Measurements from ENCODE around the gene ZNF207. TPM values are rescaled to one million over a fixed set of nuclear protein-coding genes. Genes with fewer than 3 reads are reported as not detected.

ZNF207 gene
- total RNA-seq, 2 experiments from 2014 or later, result 197 to 231 TPM

DNA sequence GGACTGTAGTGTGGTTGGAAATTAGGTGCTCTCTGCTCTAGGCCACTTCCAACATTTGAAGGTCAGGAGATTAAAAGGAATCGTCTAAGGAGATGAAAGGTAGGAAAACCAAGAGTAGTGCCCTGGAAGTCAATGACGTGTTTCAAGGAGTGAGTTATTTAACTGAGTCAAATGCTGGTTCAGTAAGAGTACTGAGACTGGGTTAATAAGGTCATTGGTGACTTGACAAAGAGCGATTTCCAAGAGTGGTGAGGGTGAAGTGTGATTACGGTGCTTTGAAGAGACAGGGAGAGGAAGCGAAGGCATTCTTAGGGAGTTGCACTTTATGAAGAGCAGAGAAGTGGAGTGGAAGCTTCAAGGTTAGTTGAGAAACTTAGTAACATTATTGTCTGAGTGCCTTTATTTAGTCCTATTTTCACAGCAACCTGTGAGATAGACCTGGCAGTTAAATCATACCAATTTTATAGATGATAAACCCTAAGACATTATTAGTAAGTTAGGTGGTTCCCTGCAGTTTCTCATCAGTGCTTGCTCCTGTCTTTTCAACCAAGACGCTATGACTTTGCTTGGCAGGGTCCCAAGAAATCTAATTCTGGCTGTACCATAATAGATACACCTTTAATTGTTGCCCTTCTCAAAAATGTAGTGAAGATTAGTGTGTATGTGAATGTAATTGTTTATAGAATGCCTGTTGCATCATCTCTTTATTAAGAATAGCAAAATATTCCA lies 5.9 kb downstream of the ZNF207 start:
- ATAC-seq, result peak; percentile 43
- Mint-ChIP-seq H3K4me1 (peaks cover 51% of the 10 kb centered on the region), H3K9me3 (ENCODE audit: low read depth) (no peaks in the 10 kb centered on the region), H3K27me3 (no peaks in the 10 kb centered on the region), H3K36me3 (ENCODE audit: low read depth) (peaks cover 68% of the 10 kb centered on the region), H3K4me3 (peak overlapping the region; percentile 16), H3K27ac (peak overlapping the region; percentile 44)
- no peak for DNase-seq
- intact Hi-C loops (cut with DNase I, micrococcal nuclease), result no loop called here
- CTCF ChIA-PET, result interaction anchor here (1.0 kb wide), 1 partner anchor 89 kb away, joined by 4 read pairs; the partner anchor contains the start of gene PSMD11
- POLR2A ChIA-PET, result interaction anchor here (0.6 kb wide), 1 partner anchor 447 kb away, joined by 3 read pairs; no protein-coding TSS in a partner anchor

GRCh38 chr17:32356378-32356743 lies 6.4 kb downstream of the ZNF207 start:
- Mint-ChIP-seq H3K4me3 (no peak overlapping the region), H3K27ac (peak overlapping the region; percentile 34), H3K4me1 (peaks cover 56% of the 10 kb centered on the region), H3K9me3 (ENCODE audit: low read depth) (no peaks in the 10 kb centered on the region), H3K36me3 (ENCODE audit: low read depth) (peaks cover 72% of the 10 kb centered on the region), H3K27me3 (no peaks in the 10 kb centered on the region)
- no peak for ATAC-seq
- no peak for DNase-seq
- intact Hi-C loops (cut with DNase I, micrococcal nuclease), result no loop called here
- POLR2A ChIA-PET, result no interaction called here
- CTCF ChIA-PET, result interaction anchor here (1.0 kb wide), 1 partner anchor 88 kb away, joined by 4 read pairs; the partner anchor contains the start of gene PSMD11

DNA sequence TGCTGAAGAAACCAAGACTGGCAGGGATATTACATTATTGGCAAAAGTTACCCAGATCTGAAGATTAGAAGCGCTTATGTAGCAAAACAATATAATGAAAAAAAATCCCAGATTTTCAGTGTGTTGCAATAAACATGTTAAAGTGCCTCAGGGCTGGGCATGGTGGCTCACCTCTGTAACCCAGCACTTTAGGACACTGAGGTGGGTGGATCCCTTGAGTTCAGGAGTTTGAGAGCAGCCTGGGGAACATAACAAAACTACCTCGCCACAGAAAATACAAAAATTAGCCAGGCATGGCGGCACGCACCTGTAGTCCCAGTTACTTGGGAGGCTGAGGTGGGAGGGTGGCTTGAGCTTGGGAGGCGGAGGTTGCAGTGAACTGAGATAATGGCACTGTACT lies 6.8 kb downstream of the ZNF207 start:
- peaks cover 70% of the 10 kb centered on the region for H3K36me3 Mint-ChIP-seq (ENCODE audit: low read depth)
- H3K4me3 Mint-ChIP-seq, result no peak overlapping the region
- DNase-seq (no peak), ATAC-seq (no peak)
- no peaks in the 10 kb centered on the region for H3K9me3 Mint-ChIP-seq (ENCODE audit: low read depth)
- H3K27ac Mint-ChIP-seq, result peak overlapping the region; percentile 34
- peaks cover 56% of the 10 kb centered on the region for H3K4me1 Mint-ChIP-seq
- intact Hi-C loops (cut with DNase I, micrococcal nuclease), result no loop called here
- ChIA-PET POLR2A (no interaction called here), CTCF (interaction anchor here (1.0 kb wide), 1 partner anchor 88 kb away, joined by 4 read pairs; the partner anchor contains the start of gene PSMD11)
- no peaks in the 10 kb centered on the region for H3K27me3 Mint-ChIP-seq

DNA sequence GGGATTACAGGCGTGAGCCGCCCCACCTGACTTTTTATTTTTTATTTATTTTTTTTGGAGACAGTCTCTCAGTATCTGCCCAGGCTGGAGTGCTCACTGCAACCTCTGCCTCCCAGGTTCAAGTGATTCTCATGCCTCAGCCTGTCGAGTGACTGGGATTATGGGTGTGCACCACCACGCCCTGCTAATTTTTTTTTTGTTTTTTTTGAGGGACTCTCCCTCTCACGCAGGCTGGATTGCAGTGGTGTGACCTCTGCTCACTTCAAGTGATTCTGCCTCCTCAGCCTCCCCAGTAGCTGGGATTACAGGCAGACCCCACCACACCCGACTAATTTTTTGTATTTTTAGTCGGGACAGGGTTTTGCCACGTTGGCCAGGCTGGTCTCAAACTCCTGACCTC lies 7.7 kb downstream of the ZNF207 start:
- H3K4me3 Mint-ChIP-seq, result no peak overlapping the region
- intact Hi-C loops (cut with DNase I, micrococcal nuclease), result no loop called here
- no peaks in the 10 kb centered on the region for H3K9me3 Mint-ChIP-seq (ENCODE audit: low read depth)
- DNase-seq (no peak), ATAC-seq (no peak)
- H3K4me1 Mint-ChIP-seq, result peaks cover 52% of the 10 kb centered on the region
- ChIA-PET POLR2A (no interaction called here), CTCF (no interaction called here)
- H3K27ac Mint-ChIP-seq, result no peak overlapping the region
- H3K27me3 Mint-ChIP-seq, result no peaks in the 10 kb centered on the region
- H3K36me3 Mint-ChIP-seq (ENCODE audit: low read depth), result peaks cover 67% of the 10 kb centered on the region

GRCh38 chr17:32361270-32361669 lies 11.3 kb downstream of the ZNF207 start:
- Mint-ChIP-seq H3K4me3 (no peak overlapping the region), H3K4me1 (peaks cover 29% of the 10 kb centered on the region), H3K9me3 (ENCODE audit: low read depth) (no peaks in the 10 kb centered on the region), H3K36me3 (ENCODE audit: low read depth) (peaks cover 67% of the 10 kb centered on the region), H3K27me3 (no peaks in the 10 kb centered on the region), H3K27ac (no peak overlapping the region)
- intact Hi-C loops (cut with DNase I, micrococcal nuclease), result loop anchor here in 1 of 2 experiments (2.0 to 10.0 kb wide), 2 partner anchors 18 to 366 kb away; no protein-coding TSS in a partner anchor
- POLR2A ChIA-PET, result no interaction called here
- CTCF ChIA-PET, result interaction anchor here (0.6 kb wide), 1 partner anchor 52 kb away, joined by 3 read pairs; no protein-coding TSS in a partner anchor
- ATAC-seq (no peak), DNase-seq (no peak)

DNA sequence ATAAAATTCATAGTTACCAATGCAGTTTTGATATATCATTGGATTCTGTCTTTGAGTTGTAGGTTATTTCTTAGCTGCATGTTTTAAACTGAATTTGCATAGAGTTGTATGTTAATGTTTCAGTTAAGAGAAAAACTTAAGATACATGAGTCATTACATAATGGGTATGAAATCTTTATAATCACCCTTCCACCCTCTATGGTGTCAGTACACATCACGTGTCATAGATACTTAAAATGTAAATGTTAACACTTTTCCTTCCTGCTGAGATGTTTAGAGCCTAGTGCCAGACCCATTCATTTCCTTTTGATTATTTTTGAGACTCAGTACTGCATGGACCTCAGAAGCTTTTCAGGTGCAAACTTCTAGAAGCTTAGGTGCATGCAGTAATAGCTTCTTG lies 20.5 kb downstream of the ZNF207 start:
- no peak for DNase-seq
- no peaks in the 10 kb centered on the region for H3K27me3 Mint-ChIP-seq
- no peaks in the 10 kb centered on the region for H3K9me3 Mint-ChIP-seq (ENCODE audit: low read depth)
- H3K4me1 Mint-ChIP-seq, result peaks cover 27% of the 10 kb centered on the region
- intact Hi-C loops (cut with DNase I, micrococcal nuclease), result loop anchor here in 1 of 2 experiments (2.0 to 10.0 kb wide), 2 partner anchors 20 to 376 kb away; partner anchors contain the start of gene ZNF207
- H3K36me3 Mint-ChIP-seq (ENCODE audit: low read depth), result peaks cover 67% of the 10 kb centered on the region
- CTCF ChIA-PET, result interaction anchor here (1.4 kb wide), 1 partner anchor 19 kb away, joined by 9 read pairs; no protein-coding TSS in a partner anchor
- H3K27ac Mint-ChIP-seq, result no peak overlapping the region
- peak; percentile 64 for ATAC-seq
- no peak overlapping the region for H3K4me3 Mint-ChIP-seq
- POLR2A ChIA-PET, result interaction anchor here (0.6 kb wide), 1 partner anchor 418 kb away, joined by 3 read pairs; no protein-coding TSS in a partner anchor

DNA sequence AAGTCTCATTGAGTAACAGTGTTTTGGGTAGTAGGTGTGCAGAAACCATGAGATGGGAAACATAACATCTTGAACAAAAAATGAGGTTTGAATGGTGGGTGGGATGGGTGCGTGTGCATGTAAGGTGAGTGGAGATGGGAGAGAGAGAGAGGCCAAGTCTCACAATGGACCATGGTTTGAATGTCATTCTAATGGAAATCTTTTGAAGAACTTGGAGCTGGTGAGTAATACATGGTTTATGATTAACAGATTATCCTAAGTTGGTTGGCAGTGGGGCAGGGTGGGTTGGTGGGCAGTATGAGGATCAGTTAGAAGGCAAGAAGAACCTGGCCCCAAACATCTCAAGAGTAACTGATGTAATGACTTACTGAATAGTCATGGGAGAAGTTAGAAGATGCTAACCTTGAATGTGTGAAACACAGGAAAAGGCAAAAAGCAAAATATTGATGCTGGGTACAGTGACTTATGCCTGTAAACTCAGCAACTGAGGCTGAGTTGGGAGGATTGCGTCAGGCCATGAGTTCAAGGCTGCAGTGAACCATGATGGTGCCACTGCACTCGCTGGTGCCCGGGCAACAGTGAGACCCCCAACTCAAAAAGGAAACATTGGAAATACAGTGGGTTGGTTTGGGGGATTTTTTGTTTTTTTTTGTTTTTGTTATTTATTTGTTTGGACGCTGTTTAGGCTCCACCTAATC lies 32.7 kb downstream of the ZNF207 start:
- Mint-ChIP-seq H3K36me3 (ENCODE audit: low read depth) (peaks cover 37% of the 10 kb centered on the region), H3K4me3 (no peak overlapping the region), H3K4me1 (peaks cover 4% of the 10 kb centered on the region), H3K27ac (peak overlapping the region; percentile 70), H3K9me3 (ENCODE audit: low read depth) (no peaks in the 10 kb centered on the region), H3K27me3 (no peaks in the 10 kb centered on the region)
- ChIA-PET CTCF (no interaction called here), POLR2A (no interaction called here)
- DNase-seq (no peak), ATAC-seq (no peak)
- intact Hi-C loops (cut with DNase I, micrococcal nuclease), result no loop called here

GRCh38 chr17:32383926-32384434 lies 34.0 kb downstream of the ZNF207 start:
- peaks cover 2% of the 10 kb centered on the region for H3K4me1 Mint-ChIP-seq
- no peaks in the 10 kb centered on the region for H3K9me3 Mint-ChIP-seq (ENCODE audit: low read depth)
- DNase-seq (no peak), ATAC-seq (peak; percentile 2)
- ChIA-PET CTCF (no interaction called here), POLR2A (interaction anchor here (0.7 kb wide), 1 partner anchor 532 kb away, joined by 3 read pairs; no protein-coding TSS in a partner anchor)
- H3K27ac Mint-ChIP-seq, result no peak overlapping the region
- intact Hi-C loops (cut with DNase I, micrococcal nuclease), result no loop called here
- no peaks in the 10 kb centered on the region for H3K27me3 Mint-ChIP-seq
- peaks cover 27% of the 10 kb centered on the region for H3K36me3 Mint-ChIP-seq (ENCODE audit: low read depth)
- no peak overlapping the region for H3K4me3 Mint-ChIP-seq

DNA sequence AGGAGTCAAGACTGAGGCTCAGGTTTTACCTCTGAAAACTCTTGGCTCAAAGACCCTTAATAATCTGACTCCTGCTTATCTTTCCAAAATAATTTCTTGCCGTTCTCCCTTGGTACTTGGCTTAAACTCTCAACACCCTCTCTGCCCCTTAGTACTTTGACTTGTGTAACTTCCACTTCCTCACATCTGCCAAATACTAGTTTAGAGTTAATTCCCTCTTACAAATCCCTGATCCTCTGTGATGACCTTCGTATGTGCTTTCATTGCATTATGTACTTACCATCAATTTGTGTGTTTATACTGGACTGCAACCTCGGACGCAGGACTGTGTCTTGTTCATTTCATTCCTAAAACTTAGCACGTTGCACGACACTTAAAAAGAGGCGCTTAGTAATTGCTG lies 35.2 kb downstream of the ZNF207 start:
- H3K36me3 Mint-ChIP-seq (ENCODE audit: low read depth), result peaks cover 27% of the 10 kb centered on the region
- H3K9me3 Mint-ChIP-seq (ENCODE audit: low read depth), result no peaks in the 10 kb centered on the region
- ChIA-PET POLR2A (no interaction called here), CTCF (interaction anchor here (0.6 kb wide), 1 partner anchor 13 kb away, joined by 3 read pairs; no protein-coding TSS in a partner anchor)
- peaks cover 2% of the 10 kb centered on the region for H3K4me1 Mint-ChIP-seq
- no peaks in the 10 kb centered on the region for H3K27me3 Mint-ChIP-seq
- DNase-seq, result no peak
- no peak overlapping the region for H3K4me3 Mint-ChIP-seq
- intact Hi-C loops (cut with DNase I, micrococcal nuclease), result no loop called here
- no peak overlapping the region for H3K27ac Mint-ChIP-seq
- ATAC-seq, result no peak

DNA sequence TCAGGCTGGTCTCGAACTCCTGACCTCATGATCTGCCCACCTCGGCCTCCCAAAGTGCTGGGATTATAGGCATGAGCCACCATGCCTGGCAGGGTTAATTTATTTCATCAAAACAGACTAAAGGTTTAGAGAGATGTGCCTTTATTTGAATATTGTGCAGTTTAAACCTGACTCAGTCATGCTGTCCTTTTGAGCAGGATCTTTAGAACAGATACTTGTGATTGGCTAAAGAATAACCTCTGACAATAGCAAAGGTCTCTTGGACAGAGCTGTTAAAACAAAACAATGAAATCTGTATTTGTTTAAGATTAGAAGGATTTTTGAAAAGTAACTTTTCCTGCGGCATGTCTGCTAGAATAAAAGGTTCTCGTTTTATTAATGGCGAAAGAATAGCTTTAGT lies 36.0 kb downstream of the ZNF207 start:
- no peak overlapping the region for H3K4me3 Mint-ChIP-seq
- intact Hi-C loops (cut with DNase I, micrococcal nuclease), result no loop called here
- no peak for ATAC-seq
- ChIA-PET POLR2A (no interaction called here), CTCF (interaction anchor here (0.6 kb wide), 2 partner anchors 14 to 48 kb away, joined by 3 read pairs; no protein-coding TSS in a partner anchor)
- peaks cover 20% of the 10 kb centered on the region for H3K36me3 Mint-ChIP-seq (ENCODE audit: low read depth)
- peaks cover 2% of the 10 kb centered on the region for H3K4me1 Mint-ChIP-seq
- no peak for DNase-seq
- H3K9me3 Mint-ChIP-seq (ENCODE audit: low read depth), result no peaks in the 10 kb centered on the region
- H3K27ac Mint-ChIP-seq, result no peak overlapping the region
- H3K27me3 Mint-ChIP-seq, result no peaks in the 10 kb centered on the region

GRCh38 chr17:32386844-32387243 lies 36.9 kb downstream of the ZNF207 start:
- H3K36me3 Mint-ChIP-seq (ENCODE audit: low read depth), result peaks cover 15% of the 10 kb centered on the region
- ChIA-PET CTCF (interaction anchor here (1.7 kb wide), 1 partner anchor 14 kb away, joined by 4 read pairs; no protein-coding TSS in a partner anchor), POLR2A (no interaction called here)
- no peaks in the 10 kb centered on the region for H3K9me3 Mint-ChIP-seq (ENCODE audit: low read depth)
- H3K27me3 Mint-ChIP-seq, result no peaks in the 10 kb centered on the region
- peaks cover 2% of the 10 kb centered on the region for H3K4me1 Mint-ChIP-seq
- intact Hi-C loops (cut with DNase I, micrococcal nuclease), result no loop called here
- DNase-seq (no peak), ATAC-seq (peak; percentile 68)
- H3K4me3 Mint-ChIP-seq, result no peak overlapping the region
- H3K27ac Mint-ChIP-seq, result peak overlapping the region; percentile 27
